GM21423 (cell line): ENCODE measurements around the gene PNLIPRP2.

Experiments
- ATAC-seq: cut with Tn5 transposase; IDR thresholded peaks from one replicate; pipeline ENCODE4 v1.9.1; 2021; ENCODE audit warnings: mild to moderate bottlenecking, moderate library complexity; ENCODE audit not compliant: unreplicated experiment

PNLIPRP2 gene

DNA sequence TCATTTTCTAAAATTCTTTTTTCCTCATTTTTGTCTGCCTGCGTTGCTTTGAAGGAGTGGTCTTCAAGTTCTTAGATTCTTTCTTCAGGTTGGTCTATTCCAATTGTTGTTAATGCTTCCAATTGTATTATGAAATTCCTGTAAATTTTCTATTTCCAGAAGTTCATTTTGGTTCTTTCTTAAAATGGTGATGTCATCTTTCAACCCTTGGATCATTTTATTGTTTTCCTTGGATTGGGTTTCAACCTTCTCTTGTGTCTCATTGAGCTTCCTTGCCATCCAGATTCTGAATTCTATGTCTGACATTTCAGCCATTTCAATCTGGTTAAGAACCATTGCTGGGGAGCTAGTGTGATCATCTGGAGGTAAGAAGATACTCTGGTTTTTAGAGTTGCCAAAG lies 33.1 kb downstream of the PNLIPRP2 start:
- ATAC-seq = no peak

DNA sequence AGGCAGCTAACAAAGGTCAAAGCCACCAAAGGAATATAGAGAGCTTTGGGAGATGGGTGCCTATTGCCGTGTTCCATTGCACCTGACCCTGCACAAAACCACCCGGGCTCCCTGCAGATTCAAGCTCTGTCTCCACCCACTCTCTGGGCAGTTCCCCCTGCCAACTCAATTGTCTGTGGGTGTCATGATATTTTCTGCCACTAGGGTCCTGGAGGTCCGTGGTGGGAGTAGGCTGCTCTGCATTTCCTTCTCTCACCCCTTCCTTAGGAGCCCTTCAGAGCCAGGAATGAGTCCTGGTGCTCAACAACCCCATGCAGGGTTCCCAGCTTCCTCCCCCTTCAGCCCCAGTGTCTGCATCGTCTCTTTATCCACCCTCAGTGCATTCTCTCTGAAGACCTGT lies 34.1 kb downstream of the PNLIPRP2 start:
- ATAC-seq = peak; percentile 55

DNA sequence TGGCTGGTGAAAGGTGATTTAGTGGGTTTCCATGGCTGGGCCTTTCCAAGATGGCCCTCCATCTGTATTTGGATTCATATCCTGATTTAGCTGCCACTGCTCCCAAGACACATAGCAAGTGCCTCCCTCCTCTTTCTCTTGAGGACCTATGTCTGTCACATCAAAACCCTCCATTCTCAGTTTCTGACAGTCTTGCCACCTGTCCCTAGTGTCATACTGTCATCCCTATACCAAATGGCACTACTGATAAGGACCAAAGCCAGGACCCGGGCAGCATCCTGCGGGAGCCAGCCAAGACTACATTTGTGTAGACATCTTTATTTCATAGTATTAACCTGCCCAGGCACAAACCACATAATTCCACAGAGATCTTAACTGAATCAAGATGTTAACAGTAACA lies 34.8 kb downstream of the PNLIPRP2 start:
- ATAC-seq = no peak

DNA sequence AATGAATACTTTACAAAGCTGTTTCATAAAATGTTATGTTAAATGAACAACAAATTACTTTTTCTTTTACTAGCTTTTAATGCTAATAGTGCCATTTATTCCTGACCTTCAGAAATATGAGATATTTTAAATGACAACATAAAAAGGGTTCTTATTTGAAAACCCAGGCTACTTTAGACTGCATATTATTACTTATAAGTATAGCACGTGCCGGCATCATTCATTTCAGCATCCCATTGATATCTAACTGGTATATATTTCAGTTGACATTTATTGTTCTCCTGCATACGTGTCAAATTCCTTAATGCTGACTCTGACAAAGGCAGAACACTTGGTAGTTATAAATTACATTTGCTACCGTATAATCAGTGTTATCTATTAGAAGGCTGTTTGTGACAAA lies 35.3 kb downstream of the PNLIPRP2 start:
- no peak for ATAC-seq

DNA sequence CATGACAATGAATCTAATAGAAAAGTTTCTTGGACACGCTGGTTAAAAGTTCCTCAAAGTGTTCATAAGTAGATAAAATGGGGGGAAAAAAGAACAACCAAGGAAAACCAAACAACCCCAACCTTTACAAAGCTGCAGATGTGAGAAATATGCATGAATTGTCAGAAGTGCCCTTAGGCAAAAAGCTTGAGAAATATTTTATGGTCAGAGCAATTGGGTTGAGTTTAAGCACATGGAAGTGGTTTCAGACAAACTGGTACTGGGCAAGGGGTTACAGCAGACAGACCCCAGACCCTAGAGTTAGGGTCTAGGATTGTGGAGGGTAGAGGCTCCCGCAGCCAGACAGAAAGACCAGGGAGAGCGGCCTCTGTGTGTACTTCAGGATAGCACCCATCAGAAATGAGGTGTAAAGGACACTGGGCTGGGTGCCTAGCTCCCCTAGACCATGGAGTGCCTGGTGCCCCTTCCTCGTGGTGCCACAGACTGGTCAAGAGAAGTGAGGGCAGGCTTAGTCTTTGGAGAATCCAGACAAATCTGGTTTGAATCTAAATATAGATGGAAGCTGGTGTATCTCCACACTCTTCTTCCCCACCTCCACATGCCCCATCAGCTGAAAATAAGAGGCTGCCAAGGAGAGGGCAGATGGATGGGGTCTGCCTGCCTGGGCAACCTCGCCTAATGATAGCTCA lies 37.3 kb downstream of the PNLIPRP2 start:
- no peak for ATAC-seq

DNA sequence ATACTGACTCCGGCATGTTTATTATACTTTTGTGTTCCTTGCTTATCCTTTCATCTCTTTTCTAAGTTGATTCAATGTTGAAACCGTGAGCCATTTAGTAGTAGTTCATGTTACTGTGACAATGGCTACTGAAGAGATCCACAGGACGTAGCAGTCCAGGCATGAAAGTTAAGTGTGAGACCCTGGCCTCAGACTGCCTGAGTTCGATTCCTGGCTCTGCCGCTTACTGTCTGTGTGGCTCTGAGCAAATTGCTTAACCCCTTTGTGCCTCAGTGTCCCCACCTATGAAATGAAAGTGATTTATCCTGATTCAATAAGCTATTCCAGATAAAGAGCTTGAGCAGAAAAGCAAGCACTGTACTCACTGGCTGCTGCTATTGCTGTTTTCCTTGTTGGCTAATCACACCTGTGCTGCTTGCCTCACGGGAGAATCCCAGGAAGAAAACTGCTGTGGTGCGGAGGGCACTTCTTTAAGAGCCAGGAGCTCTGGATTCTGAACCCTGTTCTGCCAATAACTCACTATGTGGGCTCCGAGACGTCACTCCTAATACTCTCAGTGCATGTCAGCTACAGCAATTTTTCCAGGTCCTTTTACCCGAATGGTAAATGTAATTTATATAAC lies 38.4 kb downstream of the PNLIPRP2 start:
- no peak for ATAC-seq

DNA sequence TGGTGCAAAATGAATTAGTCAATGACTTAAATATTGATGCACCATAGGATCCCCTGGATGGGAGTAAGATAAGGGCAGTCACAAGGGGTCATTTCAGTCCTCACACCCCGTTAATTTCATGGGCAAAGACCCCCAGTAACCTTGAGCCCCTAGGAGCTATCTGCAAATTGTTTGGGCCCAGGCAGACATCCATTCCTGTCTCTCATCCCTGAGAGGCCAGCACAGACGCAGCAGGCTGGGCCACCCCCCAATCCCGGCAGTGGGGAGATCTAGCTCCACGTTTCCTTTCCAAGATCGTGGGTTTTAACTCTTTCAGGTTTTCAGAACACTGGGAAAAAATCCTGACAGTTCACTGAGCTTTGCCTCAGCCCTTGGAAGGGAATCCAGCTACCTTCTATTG lies 40.1 kb downstream of the PNLIPRP2 start:
- ATAC-seq = no peak

DNA sequence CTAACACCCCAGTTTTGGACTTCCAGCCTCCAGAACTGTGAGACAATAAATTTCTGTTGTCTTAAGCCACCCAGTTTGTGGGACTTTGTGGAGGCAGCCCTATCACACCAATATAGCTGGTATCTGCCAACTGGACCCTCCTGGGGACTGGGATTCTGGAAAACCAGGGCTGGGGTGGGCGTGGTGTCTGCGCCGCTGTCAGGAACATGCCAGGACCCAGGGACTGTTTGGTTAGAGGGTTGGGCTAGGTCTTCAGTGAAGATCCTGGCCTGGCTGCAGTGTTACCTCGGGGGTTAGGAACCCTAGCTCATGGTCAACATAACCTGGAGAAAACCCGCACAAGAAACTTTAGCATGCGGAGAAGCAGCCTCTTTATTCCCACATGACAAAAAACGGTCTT lies 42.6 kb downstream of the PNLIPRP2 start:
- ATAC-seq = no peak

DNA sequence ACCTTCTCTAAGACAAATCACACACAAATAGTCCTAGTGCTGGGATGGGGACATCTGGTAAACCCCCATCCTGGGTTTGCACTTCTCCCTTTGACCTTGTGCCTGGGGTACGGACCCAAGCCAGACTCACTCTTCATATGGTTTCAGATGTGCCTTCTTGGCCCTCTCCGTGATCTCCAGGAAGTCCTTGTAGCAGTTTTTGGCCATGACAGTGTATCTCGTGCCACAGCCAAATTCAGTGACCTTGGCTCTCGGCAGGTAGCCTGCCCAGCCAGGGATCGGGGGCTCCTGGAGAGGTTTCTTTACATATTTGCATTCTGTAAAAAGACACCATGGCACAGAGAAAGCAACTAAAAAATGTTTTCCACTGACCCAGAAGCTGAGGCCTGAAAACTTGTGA lies 43.9 kb downstream of the PNLIPRP2 start:
- no peak for ATAC-seq

DNA sequence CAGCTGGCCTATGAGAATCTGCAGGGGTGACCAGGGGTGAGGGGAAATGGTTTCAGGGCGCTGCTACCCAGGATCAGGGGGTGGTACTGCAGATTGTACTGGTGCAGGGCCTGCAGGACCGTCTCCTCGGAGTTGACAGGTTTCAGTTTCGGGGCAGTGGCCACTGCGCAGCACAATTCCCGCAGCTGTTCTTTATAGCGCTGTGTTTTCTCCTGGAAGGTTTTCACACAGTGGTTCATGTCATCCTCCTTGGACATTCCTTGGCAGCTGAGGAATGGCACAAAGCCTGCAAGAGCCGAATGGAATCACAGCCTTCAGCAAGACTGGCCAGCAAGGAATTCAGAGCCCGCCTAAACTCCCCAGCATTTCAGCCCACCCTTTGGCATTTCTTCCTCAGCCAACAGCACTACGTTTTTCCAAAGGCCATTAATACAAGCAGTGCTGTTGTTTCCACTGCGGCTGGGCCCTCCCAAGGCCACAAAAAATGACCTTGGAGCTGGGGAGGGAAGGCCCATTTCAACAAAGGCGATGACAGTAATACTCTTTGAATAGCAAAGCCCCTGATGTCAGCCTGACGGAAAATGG lies 44.9 kb downstream of the PNLIPRP2 start:
- ATAC-seq = no peak

DNA sequence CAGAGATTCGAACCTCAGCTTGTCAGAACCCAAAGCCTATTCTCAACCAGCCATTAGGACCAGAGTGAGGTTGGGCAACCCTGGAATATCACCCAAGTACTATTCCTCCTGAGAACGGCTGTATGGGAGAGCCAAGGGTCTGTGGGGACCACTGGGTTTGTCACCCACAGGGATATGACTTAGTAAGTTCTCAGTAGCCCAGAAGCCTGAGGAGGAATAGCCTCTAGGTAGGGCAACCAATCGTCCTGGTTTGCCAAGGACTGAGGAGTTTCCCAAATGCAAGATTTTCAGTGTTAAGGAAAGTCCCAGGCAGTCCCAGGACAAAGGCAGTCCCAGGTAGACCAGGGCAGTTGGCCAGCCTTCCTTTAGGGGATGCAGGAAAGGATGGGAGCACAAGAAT lies 46.7 kb downstream of the PNLIPRP2 start:
- no peak for ATAC-seq

DNA sequence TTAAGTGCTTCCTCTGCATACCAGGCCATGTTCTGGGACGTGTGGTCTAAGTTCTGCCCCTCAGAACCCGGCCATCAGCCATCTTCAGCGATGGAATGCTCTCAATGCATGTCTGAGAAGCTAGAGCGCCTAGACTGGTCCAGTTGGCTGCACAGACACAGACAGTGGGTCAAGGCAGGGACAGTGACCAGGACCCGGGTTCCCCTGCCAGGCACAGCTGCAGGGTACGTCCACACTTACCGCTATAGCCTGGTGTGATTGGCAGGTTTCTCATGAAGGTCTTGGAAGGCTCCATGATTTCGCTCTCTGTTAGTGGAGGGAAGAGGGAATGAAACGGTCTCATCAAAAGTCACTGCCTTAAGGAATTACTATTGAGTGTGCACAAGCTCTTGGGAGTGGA lies 47.3 kb downstream of the PNLIPRP2 start:
- ATAC-seq = no peak

DNA sequence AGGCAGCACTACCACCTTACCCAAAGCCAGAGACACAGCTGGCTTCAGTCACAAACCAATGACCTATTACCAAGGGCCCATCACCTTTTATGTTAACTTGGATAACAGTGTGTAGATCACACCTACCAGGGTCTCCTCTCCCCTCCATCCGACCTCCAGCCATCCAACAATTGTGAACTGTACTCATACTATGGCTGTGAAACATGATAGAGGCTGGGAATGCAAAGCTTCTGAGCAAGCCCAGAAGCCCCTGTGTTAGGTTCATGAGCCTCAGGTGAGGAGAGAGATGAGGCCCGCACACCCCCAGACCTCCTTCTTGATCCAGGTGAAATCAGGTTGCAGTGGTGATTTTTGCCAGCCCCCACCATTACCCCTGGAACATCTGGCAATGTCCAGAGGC lies 47.7 kb downstream of the PNLIPRP2 start:
- no peak for ATAC-seq

DNA sequence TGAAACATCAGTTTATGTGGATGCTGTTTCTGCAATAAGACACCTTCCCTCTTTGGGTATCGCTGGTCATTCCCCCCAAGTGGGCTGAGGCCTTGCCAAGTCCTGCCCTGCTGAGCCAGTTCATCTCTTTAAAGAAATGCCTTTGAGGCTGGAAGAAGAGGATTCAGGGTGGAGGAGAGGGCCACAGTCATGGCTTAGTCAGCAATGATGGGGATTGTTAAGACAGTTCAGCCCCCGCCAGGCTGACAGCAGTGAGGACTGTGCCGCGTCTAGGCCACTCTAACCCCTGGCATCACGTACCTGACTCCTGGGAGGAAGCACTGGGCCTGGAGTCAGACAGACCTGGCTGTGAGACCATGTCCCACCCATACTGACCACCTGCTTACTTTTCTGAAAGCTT lies 48.3 kb downstream of the PNLIPRP2 start:
- ATAC-seq = no peak

DNA sequence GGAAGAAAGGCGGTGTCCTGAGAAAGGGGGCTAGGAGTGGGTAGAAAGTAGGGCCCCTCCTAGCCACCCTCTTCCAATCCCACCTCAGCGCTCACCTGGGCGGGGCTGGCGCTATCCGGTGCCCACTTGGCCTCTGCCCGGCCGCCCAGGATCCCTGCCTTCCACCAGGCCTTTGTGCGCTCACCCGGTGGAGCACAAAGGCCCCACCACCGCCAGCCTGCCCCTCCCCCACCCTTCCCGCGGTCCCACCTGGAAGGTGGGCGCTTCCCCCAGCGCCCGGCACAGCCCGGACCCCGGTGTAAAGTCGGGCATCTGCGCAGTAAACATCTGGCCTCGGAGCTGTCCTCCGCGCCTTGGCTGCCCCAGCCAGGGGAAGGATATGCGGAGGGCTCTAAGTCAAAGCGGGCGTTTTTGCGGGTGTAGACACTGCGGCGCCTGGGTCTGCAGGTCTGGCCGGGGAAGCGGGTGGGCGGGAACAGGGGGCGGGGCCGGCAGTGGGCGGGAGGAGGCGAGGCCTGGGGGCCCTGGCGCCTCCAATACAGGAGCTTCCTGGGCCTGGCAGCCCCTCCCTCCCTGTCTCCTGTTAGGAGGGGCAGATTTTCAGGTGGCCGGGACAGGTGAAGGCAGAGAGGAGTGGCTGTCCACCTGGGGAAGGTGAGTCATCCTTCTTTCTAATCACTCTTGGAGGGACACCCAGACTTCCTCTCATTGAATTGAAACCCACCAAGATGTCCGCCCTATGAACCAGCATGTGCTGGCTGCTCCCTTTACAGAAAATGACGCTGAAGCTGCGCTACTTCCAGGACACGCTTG lies 49.3 kb downstream of the PNLIPRP2 start:
- ATAC-seq = no peak

DNA sequence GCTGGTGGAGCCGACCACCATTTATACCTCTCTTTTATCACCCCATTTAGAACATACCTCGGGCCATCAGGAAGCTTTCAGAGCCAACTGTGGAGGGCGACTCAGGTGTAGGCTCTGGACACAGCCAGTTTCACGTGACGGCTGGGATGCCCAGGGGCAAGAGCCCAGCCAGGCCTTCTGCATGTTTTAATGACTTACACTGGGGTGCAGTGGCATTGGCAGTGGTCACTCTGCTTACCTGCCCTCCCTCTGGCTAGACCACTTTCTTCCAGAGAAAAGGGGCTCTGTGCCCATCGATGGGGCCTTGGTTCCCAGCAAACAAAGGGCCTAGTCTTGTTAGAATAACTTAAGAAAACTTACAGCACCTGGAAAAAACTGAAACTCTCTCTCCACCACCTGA lies 50.0 kb downstream of the PNLIPRP2 start:
- ATAC-seq = no peak

DNA sequence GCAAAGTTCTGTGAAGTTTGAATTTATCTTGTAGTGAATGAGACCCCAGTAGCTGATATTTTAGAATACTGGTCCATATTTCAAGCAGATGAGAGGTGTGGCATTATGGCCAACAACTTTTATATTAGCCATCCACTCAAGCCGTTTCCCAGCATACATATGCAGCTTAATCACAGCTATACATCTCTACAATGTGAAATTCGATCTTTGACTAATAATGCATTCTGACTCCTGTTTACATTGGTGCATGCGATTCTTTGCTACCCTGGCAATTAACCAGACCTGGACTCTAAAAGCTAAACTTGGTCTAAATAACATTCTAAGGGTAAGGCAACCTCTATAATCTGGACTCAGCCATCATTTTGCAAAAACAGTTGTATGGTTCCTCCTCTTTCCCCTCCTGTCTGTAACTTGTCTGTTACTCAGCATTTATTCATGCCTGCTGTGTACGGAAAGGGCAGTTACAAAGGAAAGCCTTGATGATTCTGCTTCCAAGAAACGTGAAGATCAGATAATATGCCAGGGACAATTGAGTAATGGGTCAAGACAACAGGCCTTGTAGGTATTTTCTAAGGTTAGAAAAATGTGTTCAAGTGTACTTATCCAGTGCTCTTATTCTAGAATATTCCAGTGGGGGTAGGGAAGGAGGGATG lies 50.6 kb downstream of the PNLIPRP2 start:
- ATAC-seq = no peak

DNA sequence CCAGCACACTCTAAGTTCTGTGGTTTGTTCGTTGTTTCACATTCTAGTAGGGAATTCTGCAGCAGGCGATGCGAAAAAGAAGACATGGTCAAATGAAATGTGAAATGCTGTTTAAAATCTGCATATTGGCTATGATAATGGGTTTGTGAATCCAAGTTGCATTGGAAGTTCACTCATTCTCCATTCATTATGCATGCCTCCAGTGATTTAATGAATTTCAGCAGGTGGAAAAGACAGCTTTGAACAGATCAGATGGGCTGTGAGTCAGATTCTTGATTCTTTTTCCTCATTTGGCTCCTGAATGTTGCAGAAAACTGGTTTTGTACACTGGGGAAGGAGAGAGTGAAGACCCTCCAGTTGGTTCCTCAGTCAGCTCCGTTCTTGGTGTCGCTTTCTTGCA lies 52.1 kb downstream of the PNLIPRP2 start:
- ATAC-seq = no peak

DNA sequence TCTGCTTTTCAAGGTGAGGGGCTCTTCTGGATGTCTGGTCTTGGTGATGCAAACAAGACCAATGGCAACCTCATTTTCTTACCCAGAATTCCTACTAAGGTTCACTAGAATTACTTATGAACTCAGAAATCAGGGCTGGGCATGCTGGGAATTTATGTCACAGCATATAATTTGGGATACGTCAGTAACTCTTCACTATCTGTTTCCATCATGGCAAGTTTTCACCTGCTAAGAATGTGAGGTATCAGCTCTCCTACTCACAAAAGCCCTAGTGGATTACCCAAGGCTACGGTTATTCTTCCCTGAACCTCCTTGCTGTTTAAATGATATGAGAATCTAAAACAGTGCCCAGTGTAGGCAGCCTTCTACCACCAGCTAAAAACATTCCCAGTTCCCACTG lies 53.1 kb downstream of the PNLIPRP2 start:
- no peak for ATAC-seq

DNA sequence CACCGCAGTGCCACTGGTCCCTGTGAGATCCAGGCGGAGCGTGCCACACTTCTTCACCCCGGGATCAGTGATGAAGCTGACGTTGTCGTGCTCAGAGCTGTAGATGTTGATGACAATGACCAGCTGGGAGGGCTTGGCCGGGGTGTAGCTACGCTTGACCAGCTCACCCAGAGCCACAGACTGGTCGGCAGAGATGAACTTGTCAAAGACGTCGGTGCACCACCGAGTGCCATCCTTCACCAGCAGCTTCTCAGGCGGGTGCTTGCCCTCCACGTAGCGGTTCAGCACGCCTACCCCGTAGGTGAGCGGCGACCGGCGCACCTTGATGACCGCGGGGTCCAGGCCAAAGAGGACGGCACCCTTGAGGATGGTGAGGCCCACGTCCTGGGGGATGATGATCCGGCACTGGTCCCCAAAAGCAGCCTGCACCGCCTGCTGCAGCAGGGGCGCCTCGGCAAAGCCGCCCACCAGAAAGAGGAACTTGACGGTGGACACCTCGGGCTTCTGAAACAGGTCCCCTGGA lies 54.2 kb downstream of the PNLIPRP2 start:
- ATAC-seq = no peak

DNA sequence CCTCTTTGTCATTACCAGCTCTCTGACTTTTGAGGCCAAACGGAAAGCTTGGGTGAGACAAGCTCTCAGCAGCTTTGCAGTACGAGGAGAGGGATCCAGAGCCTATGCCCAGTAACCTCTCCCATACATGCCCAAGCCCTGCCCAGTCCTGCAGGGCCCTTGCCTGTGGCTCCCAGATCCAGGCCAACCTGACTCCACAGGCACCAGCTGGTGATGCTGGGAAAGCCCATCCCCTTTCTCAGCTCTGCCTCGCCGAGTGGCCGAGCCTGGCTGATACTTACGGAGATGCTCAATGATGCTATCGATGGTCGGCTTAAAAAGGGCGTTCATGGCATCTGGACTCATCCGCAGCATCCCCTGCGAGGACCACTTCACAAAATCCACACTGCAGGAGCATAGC lies 55.4 kb downstream of the PNLIPRP2 start:
- ATAC-seq = no peak
